Mammary epithelial cell (primary cell): Measurements from ENCODE around the gene TUT4.

ENCODE experiments used
- CTCF ChIP-seq, 2 donors: IDR thresholded peaks in 1 of 2; conservative IDR thresholded peaks in 1 of 2; 2 replicates each; pipeline ENCODE4 v1.5.1; 2011 to 2012; ENCODE audit warnings: inconsistent platforms in 2 of 2, low read length in 2 of 2, mild to moderate bottlenecking in 2 of 2, control low read depth in 1 of 2, low read depth in 1 of 2; ENCODE audit not compliant: insufficient read depth in 1 of 2; ENCODE audit errors: extremely low read depth in 1 of 2
- EZH2 ChIP-seq: IDR thresholded peaks from 2 replicates; pipeline ENCODE4 v1.6.1; 2012; ENCODE audit warnings: low read length, inconsistent platforms, borderline replicate concordance

- TF ChIP-seq EZH2 (no peak), CTCF (conservative IDR thresholded peaks at IDR 0.05 in 1 of 2, IDR thresholded peaks at IDR 0.05 in 1 of 2; ENCODE audit: extremely low read depth in 1 of 2, insufficient read depth in 1 of 2, low read depth in 1 of 2, low read length in 2 of 2) (no peak)
These were observed 126.5 kb downstream of the TUT4 start for GRCh38 chr1:52426371-52426770.
